ENCODE measurements around the gene APIP.

Gene APIP

DNA sequence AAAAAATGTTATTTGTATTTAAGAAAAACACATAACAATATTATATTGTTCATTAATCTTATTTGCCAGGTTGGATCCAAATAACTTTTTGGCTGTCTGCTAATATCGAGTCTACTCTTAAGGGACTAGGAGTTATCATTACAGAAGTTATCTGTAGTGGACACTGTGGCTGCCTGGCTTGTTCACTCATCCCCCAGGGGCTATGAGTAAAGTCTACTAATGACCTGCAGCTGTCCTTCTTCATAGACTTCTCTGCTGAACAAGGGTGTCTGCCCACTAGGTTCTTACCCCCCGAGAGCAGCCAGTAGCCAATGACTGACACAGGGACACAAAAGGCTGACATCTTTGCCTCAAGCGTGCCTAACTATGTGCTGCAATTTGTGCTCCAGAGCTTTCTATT is 69.7 kb downstream of the APIP start:
- in situ Hi-C loops (cut with MboI; ENCODE audit: low sequenced_read_pairs): no loop called here

DNA sequence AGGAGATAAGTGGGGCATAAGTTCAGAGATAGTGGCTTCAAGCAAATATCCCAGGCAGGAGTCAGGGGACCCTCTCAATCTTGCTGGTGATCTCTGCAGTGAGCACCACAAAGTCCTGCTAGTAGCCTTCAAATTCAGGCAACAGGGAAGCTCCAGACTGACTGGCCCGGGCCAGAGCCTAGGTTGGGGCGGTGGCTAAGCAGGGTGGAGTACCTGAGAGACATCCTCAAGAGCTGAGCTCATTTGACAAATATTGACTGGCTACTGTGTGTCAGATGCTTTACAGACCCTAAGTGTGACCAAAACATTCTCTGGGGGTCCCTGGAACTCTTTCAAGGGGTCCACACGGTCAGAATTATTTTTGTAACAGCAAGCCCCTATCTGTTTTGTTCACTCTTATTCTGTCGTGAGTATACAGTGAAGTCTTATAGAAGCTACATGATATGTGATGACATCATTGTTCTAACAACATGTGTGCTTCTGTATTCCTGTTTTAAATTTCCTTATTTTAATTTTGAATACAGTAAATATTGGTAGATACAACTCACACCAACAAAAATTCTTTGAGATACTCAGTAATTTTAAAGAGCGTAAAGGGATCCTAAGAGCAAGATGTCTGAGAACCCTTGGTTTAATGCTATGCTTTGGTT is 71.6 kb downstream of the APIP start:
- in situ Hi-C loops (cut with MboI; ENCODE audit: low sequenced_read_pairs): no loop called here

DNA sequence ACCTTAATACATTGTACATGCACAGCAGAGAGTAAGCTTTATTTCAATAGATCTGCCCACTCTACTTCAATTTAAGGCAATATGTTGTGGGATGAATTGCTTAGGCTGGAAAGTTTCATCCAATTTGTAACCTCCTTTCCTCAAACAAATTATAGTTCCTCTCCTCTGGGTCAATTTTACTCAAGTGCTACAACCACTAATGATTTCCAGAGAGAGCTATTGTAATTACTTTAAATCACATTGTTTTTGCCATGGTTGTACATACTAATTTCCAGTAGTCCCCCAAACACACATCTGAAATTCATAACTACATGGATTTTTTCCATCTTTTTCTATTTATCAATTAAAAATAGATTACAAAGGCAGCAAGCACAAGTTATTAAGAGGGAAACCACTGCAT is 72.9 kb downstream of the APIP start:
- in situ Hi-C loops (cut with MboI; ENCODE audit: low sequenced_read_pairs): no loop called here

DNA sequence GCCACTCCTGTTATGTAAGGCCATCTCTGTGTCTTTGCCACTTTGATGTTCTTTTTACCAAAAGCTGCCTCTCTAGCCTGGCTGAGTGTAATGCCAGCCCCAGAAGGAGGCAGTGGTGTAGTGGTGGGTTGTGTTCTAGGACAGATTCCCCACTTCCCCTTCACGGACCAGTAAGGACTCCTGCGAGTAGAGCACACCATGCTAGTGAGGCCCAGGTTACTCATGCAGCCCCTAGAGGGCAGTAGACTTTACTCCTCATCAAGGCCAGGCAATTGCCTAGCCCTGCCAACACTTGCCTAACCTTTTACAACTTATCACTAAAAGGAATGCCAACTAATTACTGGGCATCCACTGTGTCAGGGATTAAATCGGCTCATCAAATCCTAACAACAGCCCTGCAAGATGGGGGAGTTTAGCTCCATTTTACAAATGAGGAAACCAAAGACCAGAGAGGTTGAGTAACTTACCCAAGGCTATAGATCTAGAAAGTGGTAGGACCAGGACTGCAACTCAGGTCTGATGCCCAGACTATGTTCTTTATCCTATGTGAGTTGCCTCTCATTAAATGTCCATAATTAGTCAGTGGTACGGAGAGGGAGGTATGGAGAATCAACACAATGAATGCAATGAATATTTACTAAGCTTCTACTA is 75.3 kb downstream of the APIP start:
- in situ Hi-C loops (cut with MboI; ENCODE audit: low sequenced_read_pairs): no loop called here

DNA sequence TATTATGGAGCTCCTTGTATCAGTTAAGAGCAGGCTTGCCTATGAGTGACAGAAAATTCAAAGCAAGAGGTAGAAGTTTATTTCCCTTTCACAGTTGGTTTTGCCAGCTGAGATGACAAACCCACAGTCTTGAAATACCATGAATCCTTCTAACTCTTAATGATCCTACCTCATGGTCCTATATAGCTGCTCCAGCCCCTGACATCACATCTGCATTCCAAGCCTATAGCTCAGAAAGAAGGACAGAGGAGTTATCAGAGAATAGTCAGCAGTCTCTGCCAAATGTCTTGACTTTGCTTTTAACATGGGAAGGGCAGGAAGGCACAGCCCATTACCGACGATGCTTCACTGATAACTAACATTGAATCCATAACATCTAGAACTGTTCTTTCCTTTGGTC is 76.2 kb downstream of the APIP start:
- in situ Hi-C loops (cut with MboI; ENCODE audit: low sequenced_read_pairs): no loop called here

DNA sequence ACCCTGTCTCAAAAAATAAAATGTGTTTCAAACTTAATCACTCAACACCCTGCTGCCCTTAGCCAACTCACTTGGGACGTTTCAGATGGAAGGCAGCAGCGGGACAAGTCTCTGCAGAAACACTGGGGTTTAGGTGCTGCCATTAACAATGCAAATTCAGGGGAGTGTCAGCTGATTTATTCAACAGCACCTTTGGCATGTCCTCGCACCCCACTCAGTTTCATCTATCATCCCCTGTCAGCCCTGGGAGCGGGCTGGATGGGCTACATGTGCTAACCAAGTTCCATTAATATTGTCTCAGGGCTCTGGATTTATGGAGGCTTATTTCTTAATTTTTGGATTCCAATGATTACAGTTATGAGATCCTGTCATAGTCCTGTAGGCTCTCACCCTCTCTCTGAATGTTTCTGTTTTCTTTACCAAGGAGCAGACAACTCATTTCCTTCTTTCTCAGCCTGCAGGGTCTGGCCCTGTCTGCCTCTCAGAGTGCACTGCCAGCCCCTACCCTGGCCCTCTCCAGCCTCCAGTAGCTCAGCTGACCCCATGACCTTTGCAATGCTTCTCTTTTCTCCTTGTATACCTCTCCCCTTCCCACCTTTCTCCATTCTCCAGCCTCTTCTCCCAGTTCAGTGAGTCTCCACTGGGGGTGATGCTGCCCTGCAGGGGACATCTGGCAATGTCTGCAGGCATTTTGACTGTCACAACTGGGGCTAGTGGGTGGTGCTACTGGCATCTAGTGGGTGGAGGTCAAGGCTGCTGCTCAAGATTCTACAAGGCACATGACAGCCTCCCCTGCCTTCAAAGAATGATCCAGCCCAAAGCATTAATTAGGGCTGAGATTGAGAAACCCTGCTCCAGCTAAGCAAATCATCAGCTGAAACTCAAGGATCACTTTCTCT is 79.0 kb downstream of the APIP start:
- in situ Hi-C loops (cut with MboI; ENCODE audit: low sequenced_read_pairs): no loop called here

DNA sequence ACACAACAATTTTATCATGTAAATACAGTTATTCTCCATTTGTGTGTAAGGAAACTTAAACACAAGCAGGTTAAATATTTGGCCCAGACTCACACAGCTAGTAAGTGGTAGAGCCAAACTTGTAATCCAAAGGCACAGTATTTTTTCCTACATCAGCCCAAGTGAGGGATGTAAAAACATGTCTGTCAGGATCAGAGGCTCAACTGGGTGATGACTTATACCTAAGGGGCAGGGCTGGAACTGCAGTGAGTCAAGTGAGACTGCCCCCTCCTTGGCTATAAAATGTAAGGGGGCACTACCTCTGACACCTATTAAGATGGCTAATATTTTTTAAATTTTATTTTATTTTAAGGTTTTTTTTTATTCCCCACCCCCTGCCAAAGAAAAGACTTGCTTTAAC is 82.6 kb downstream of the APIP start:
- in situ Hi-C loops (cut with MboI; ENCODE audit: low sequenced_read_pairs): no loop called here

All from hTERT RPE-1 (cell line).